GM23248 (cell line): ENCODE measurements around the gene GSAP.

ENCODE experiments used
- EZH2 ChIP-seq: fragments of 200-600 bp; sonication (generic); IDR thresholded peaks from 2 replicates; pipeline ENCODE4 v1.6.1; 2018; ENCODE audit warnings: antibody characterized with exemption, mild to moderate bottlenecking; ENCODE audit not compliant: insufficient read depth, poor library complexity, severe bottlenecking
- EZH2phosphoT487 ChIP-seq: fragments of 200-600 bp; sonication (generic); IDR thresholded peaks from 2 replicates; pipeline ENCODE4 v1.6.1; 2018; ENCODE audit warnings: antibody characterized with exemption, moderate library complexity, mild to moderate bottlenecking, low read depth; ENCODE audit not compliant: insufficient read depth

DNA sequence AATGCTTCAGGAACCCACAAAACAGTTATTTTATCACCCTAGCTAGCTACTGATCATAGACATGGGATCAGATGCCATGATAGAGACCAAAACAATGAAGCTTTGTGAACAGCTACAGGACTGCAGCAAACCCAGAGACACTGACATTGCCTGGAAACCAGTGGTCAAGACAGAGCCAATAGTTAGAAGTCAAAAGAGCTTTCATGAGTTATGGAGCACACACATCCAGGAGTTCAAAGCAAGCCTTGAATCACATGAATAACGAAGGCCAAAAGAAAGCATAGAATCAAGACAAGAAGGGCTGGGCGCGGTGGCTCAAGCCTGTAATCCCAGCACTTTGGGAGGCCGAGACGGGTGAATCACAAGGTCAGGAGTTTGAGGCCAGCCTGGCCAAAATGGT is 34.5 kb upstream of the GSAP start:
- no peak for TF ChIP-seq EZH2phosphoT487
- TF ChIP-seq EZH2: no peak
